GM12878 (cell line): ENCODE data around the gene EBLN2. TPM values are rescaled to one million over a fixed set of nuclear protein-coding genes. Genes with fewer than 3 reads are reported as not detected.

Experiments
- ATAC-seq: fragments of 200-7000 bp; cut with Tn5 transposase; 3 replicates; pipeline ENCODE4 v1.9.1; 2020; ENCODE audit warnings: mild to moderate bottlenecking, moderate library complexity
- BruUV-seq: library from RNA; stranded (reverse); fragments of 400-500 nt; replicated peaks from 2 replicates; lab custom pipeline; 2021; lab: Mats Ljungman, UMichigan
- CTCF ChIA-PET: fragments of 300-600 bp; sonication (Branson Sonifier 250); formaldehyde crosslinking; extraction: SDS; loops from one replicate; lab custom pipeline; 2021; ENCODE audit warnings: inconsistent platforms; lab: Yijun Ruan, JAX
- POLR2A ChIA-PET: fragments of 350-600 bp; formaldehyde crosslinking; extraction: SDS; loops from one replicate; lab custom pipeline; 2021; ENCODE audit warnings: inconsistent platforms; lab: Charles Lee
- RAD21 ChIA-PET: fragments of 300-600 bp; sonication (Branson Sonifier 250); formaldehyde crosslinking; loops from one replicate; lab custom pipeline; 2023; ENCODE audit warnings: antibody characterized with exemption; ENCODE audit not compliant: unreplicated experiment; lab: Charles Lee
- SMC1A ChIA-PET: fragments of 300-600 bp; sonication (Branson Sonifier 250); formaldehyde crosslinking; loops from one replicate; lab custom pipeline; 2023; ENCODE audit not compliant: unreplicated experiment, uncharacterized antibody; lab: Charles Lee
- DNase-seq: peaks from one replicate; pipeline ENCODE4 v3.0.0-alpha.2; 2011; ENCODE audit warnings: low read depth, low spot score
- FAIRE-seq: peaks from 3 replicates; lab custom pipeline; 2011; peaks lifted over from hg19 to GRCh38; lab: Jason Lieb, UNC
- H2AFZ ChIP-seq: 2 replicates; pipeline ENCODE4 v1.6.0; 2011; ENCODE audit warnings: low read depth, low read length, control low read depth; ENCODE audit not compliant: control insufficient read depth
- H3K27ac ChIP-seq: 2 replicates; pipeline ENCODE4 v1.5.1; 2011; ENCODE audit warnings: control low read depth; ENCODE audit not compliant: control insufficient read depth, insufficient read depth
- H3K27me3 ChIP-seq, 2 experiments: replicated peaks in 1 of 2; 2 replicates each; pipeline versions ENCODE4 v1.6.0 to v1.6.1; 2011; ENCODE audit warnings: low read length in 1 of 2; ENCODE audit not compliant: control insufficient read depth in 2 of 2, insufficient read depth in 2 of 2
- H3K36me3 ChIP-seq, 2 experiments: 2 replicates each; pipeline ENCODE4 v1.5.1; 2011; ENCODE audit warnings: low read length in 1 of 2; ENCODE audit not compliant: control insufficient read depth in 2 of 2, insufficient read depth in 2 of 2
- H3K4me1 ChIP-seq: 2 replicates; pipeline ENCODE4 v1.6.1; 2011; ENCODE audit warnings: mild to moderate bottlenecking, low read length, moderate library complexity, mixed read lengths; ENCODE audit not compliant: control insufficient read depth, insufficient read depth
- H3K4me2 ChIP-seq: 2 replicates; pipeline ENCODE4 v1.6.0; 2011; ENCODE audit warnings: control low read depth; ENCODE audit not compliant: control insufficient read depth, insufficient read depth
- H3K4me3 ChIP-seq: fragments of 200-600 bp; sonication (generic); 2 replicates; pipeline ENCODE4 v1.5.1; 2016
- H3K79me2 ChIP-seq: 2 replicates; pipeline ENCODE4 v1.6.0; 2011; ENCODE audit warnings: low read length; ENCODE audit not compliant: control insufficient read depth, insufficient read depth
- H3K9ac ChIP-seq: 2 replicates; pipeline ENCODE4 v1.8.0; 2011; ENCODE audit warnings: low read length, control low read depth, mixed read lengths; ENCODE audit not compliant: control insufficient read depth, insufficient read depth
- H3K9me3 ChIP-seq: replicated peaks from 3 replicates; pipeline ENCODE4 v1.5.1; 2011; ENCODE audit warnings: mild to moderate bottlenecking, low read length; ENCODE audit not compliant: control insufficient read depth, insufficient read depth
- H4K20me1 ChIP-seq: 2 replicates; pipeline ENCODE4 v1.6.0; 2011; ENCODE audit not compliant: control insufficient read depth, insufficient read depth
- CREB1 ChIP-seq: IDR thresholded peaks from 2 replicates; pipeline ENCODE4 v1.6.1; 2012; ENCODE audit warnings: low read depth, mild to moderate bottlenecking, inconsistent platforms
- E4F1 ChIP-seq: fragments of 450-650 bp; IDR thresholded peaks from 2 replicates; pipeline ENCODE4 v1.6.1; 2018; ENCODE audit warnings: borderline replicate concordance, mild to moderate bottlenecking; ENCODE audit not compliant: partially characterized antibody
- KLF5 ChIP-seq: fragments of 450-650 bp; IDR thresholded peaks from 2 replicates; pipeline ENCODE4 v1.6.1; 2014; ENCODE audit warnings: mild to moderate bottlenecking; ENCODE audit not compliant: partially characterized antibody
- LARP7 ChIP-seq: fragments of 450-650 bp; IDR thresholded peaks from 2 replicates; pipeline ENCODE4 v1.6.1; 2017; ENCODE audit warnings: mild to moderate bottlenecking
- MAX ChIP-seq: IDR thresholded peaks from 2 replicates; pipeline ENCODE4 v1.6.1; 2012; ENCODE audit warnings: low read depth, low read length, improper control_type of control experiment
- MTA2 ChIP-seq: fragments of 450-650 bp; IDR thresholded peaks from 2 replicates; pipeline ENCODE4 v1.6.1; 2016; ENCODE audit warnings: low read depth, mild to moderate bottlenecking, moderate library complexity
- MXI1 ChIP-seq: fragments of 150-350 bp; IDR thresholded peaks from 2 replicates; pipeline ENCODE4 v1.6.1; 2011; ENCODE audit warnings: low read depth, mild to moderate bottlenecking, inconsistent platforms, low read length, improper control_type of control experiment
- MYC ChIP-seq: IDR thresholded peaks from 2 replicates; pipeline ENCODE4 v1.6.1; 2011; ENCODE audit warnings: mild to moderate bottlenecking, low read length, moderate library complexity, inconsistent platforms; ENCODE audit not compliant: insufficient read depth, insufficient replicate concordance, insufficient read length, severe bottlenecking
- NKRF ChIP-seq: fragments of 450-650 bp; conservative IDR thresholded peaks from 2 replicates; pipeline ENCODE4 v1.6.1; 2017; ENCODE audit warnings: mild to moderate bottlenecking, moderate library complexity
- PBX3 ChIP-seq: IDR thresholded peaks from 2 replicates; pipeline ENCODE4 v1.6.1; 2011; ENCODE audit warnings: mild to moderate bottlenecking, low read depth, low read length, moderate library complexity; ENCODE audit not compliant: insufficient replicate concordance
- RELB ChIP-seq: fragments of 450-650 bp; IDR thresholded peaks from 2 replicates; pipeline ENCODE4 v1.6.1; 2017; ENCODE audit warnings: low read depth, mild to moderate bottlenecking, moderate library complexity
- ZBTB4 ChIP-seq: fragments of 450-650 bp; formaldehyde crosslinking; IDR thresholded peaks from 2 replicates; pipeline ENCODE4 v1.4.0; 2022; ENCODE audit warnings: mild to moderate bottlenecking, moderate library complexity
- in situ Hi-C: fragments of 300-500 bp; cut with MboI; formaldehyde crosslinking; loops from 9 replicates; pipeline ENCODE4 v1.14.3; 2018; ENCODE audit warnings: mixed read lengths
- intact Hi-C: fragments of 100-400 bp; cut with micrococcal nuclease; formaldehyde crosslinking; loops from one replicate; pipeline ENCODE4 v1.14.2; 2022; ENCODE audit not compliant: unreplicated experiment
- polyA plus RNA-seq, 11 experiments: library from polyadenylated mRNA; depleted of rRNA in 4 of 11; unstranded in 6 of 11; stranded (reverse) in 5 of 11; fragments of >200 nt; fragmentation: Nextera tagmentation in 4 of 11; fragmentation: Illumina TruSeq in 1 of 11; extraction: Ambion mirVana in 4 of 11; extraction: Trizol in 1 of 11; gene quantifications; 1 replicate in 1 of 11; 2 replicates in 10 of 11; pipeline versions ENCODE4 v1.2.1 to v1.2.3, GENCODE V29; 2011 to 2016; ENCODE audit warnings: inconsistent platforms in 2 of 11, missing spikeins in 2 of 11, low read depth in 1 of 11
- total RNA-seq, 4 experiments: library from RNA; depleted of rRNA in 3 of 4; stranded (reverse); fragments of >200 nt in 3 of 4; fragmentation: Illumina TruSeq in 1 of 4; extraction: Trizol in 1 of 4; gene quantifications; 2 replicates each; pipeline versions ENCODE4 v1.2.1 to v1.2.3, GENCODE V29; 2013 to 2021

Gene EBLN2
- total and polyA plus RNA-seq, 10 of the 15 experiments (the other 5 are each of a cell fraction or from before 2014, with no cell fraction given), result 0.84 to 6.8 (median 3.6) TPM

GRCh38 chr3:73056845-73057150 lies 4.7 kb upstream of the EBLN2 start:
- intact Hi-C loops, result loop anchor here (1.0 to 2.0 kb wide), 3 partner anchors 60 to 206 kb away; partner anchors contain the start of gene PPP4R2
- BruUV-seq, result no TSS peak
- TF ChIP-seq KLF5 (no peak), E4F1 (no peak), NKRF (no peak), MTA2 (no peak), CREB1 (no peak), MAX (no peak), MXI1 (no peak), PBX3 (no peak), RELB (no peak), ZBTB4 (CRISPR knock-in tag) (no peak), MYC (no peak), LARP7 (no peak)

More at GRCh38 chr3:73056845-73057150, 4.7 kb upstream of the EBLN2 start:
- H3K4me3 ChIP-seq, result no peak overlapping the region
- in situ Hi-C loops, result loop anchor here (5.0 to 10.0 kb wide), 2 partner anchors 119 to 202 kb away; no protein-coding TSS in a partner anchor
- no peak overlapping the region for H2AFZ ChIP-seq
- no peak overlapping the region for H3K4me2 ChIP-seq
- no peaks in the 10 kb centered on the region for H3K9me3 ChIP-seq
- H3K27me3 ChIP-seq, result no peaks in the 10 kb centered on the region
- ChIA-PET SMC1A (interaction anchor here (0.7 to 5.3 kb wide), 26 partner anchors 10 to 390 kb away, joined by 3 to 67 read pairs (median 6); partner anchors contain the start of gene PPP4R2), CTCF (interaction anchor here (0.5 to 8.0 kb wide), 45 partner anchors 9 to 408 kb away, joined by 3 to 110 read pairs (median 5); partner anchors contain the start of gene PPP4R2), RAD21 (interaction anchor here (0.7 to 4.4 kb wide), 22 partner anchors 10 to 390 kb away, joined by 3 to 51 read pairs (median 4); partner anchors contain the start of genes PPP4R2 and SHQ1), POLR2A (no interaction called here)
- H3K9ac ChIP-seq, result no peak overlapping the region
- no peaks in the 10 kb centered on the region for H4K20me1 ChIP-seq
- H3K79me2 ChIP-seq, result peaks cover 28% of the 10 kb centered on the region
- H3K27ac ChIP-seq, result no peak overlapping the region
- no peaks in the 10 kb centered on the region for H3K4me1 ChIP-seq
- no peak for DNase-seq
- H3K36me3 ChIP-seq, result peaks cover 0 to 2% of the 10 kb centered on the region in 2 experiments; a peak in 3 of 4 replicates
- no peak for FAIRE-seq
- no peak for ATAC-seq
